KMS-11 (cell line): ENCODE measurements around the gene PRLR.

Source experiments
- H2AFZ ChIP-seq: fragments of 200-600 bp; sonication (generic); 2 replicates; pipeline ENCODE4 v1.6.1; 2016; ENCODE audit warnings: antibody characterized with exemption, mixed run types, low read depth
- H3K27ac ChIP-seq: fragments of 200-600 bp; sonication (generic); 2 replicates; pipeline ENCODE4 v1.6.1; 2016; ENCODE audit warnings: mild to moderate bottlenecking, mixed run types
- H3K27me3 ChIP-seq: fragments of 200-600 bp; sonication (generic); 2 replicates; pipeline ENCODE4 v1.6.1; 2017; ENCODE audit warnings: mild to moderate bottlenecking, low read depth, mixed run types, moderate library complexity; ENCODE audit not compliant: insufficient read depth
- H3K36me3 ChIP-seq: fragments of 200-600 bp; sonication (generic); 2 replicates; pipeline ENCODE4 v1.6.1; 2017; ENCODE audit warnings: mild to moderate bottlenecking, mixed run types; ENCODE audit not compliant: insufficient read depth
- H3K4me1 ChIP-seq: fragments of 200-600 bp; sonication (generic); 2 replicates; pipeline ENCODE4 v1.6.1; 2016; ENCODE audit warnings: mild to moderate bottlenecking, low read depth, mixed run types; ENCODE audit not compliant: poor library complexity, severe bottlenecking
- H3K4me2 ChIP-seq: fragments of 200-600 bp; sonication (generic); 2 replicates; pipeline ENCODE4 v1.7.0; 2016; ENCODE audit warnings: mild to moderate bottlenecking, mixed run types
- H3K4me3 ChIP-seq: fragments of 200-600 bp; sonication (generic); IDR thresholded peaks from 2 replicates; pipeline ENCODE4 v1.6.1; 2017; ENCODE audit warnings: low read depth, low read length, mixed read lengths; ENCODE audit not compliant: insufficient read depth
- H3K79me2 ChIP-seq: fragments of 200-600 bp; sonication (generic); 2 replicates; pipeline ENCODE4 v1.6.1; 2016; ENCODE audit warnings: low read depth, mixed run types; ENCODE audit not compliant: insufficient read depth
- H3K9ac ChIP-seq: fragments of 200-600 bp; sonication (generic); 2 replicates; pipeline ENCODE4 v1.6.1; 2016; ENCODE audit warnings: mild to moderate bottlenecking, mixed run types
- H4K20me1 ChIP-seq: fragments of 200-600 bp; sonication (generic); 2 replicates; pipeline ENCODE4 v1.6.1; 2016; ENCODE audit warnings: mild to moderate bottlenecking, mixed run types; ENCODE audit not compliant: insufficient read depth
- TF ChIP-seq, protein P1 (sequence below): fragments of 200-600 bp; sonication (generic); conservative IDR thresholded peaks from 2 replicates; pipeline ENCODE4 v1.6.1; 2017; ENCODE audit warnings: low read depth, mild to moderate bottlenecking, antibody characterized with exemption, low read length, moderate library complexity, mixed read lengths

The PRLR gene

DNA sequence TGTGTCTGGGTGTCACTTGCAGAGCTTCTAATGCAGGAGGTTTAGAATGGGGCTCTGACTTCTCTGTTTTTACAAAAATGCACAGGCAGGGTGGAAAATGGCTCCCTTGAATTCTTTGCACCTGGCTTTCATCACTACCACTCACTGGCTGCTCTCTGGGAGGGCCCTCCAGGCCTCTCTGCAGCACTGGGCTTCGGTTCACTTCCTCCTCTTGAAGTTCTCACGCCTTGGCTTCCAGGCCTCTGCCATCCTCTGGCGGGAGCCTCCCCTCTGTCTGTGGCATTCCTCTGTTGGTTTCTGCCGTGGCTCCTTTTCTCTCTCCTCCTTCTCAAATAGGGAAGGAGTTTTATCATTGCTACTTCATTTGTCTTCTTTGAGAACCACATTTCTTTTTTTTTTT lies 2.8 kb upstream of the PRLR start:
- H4K20me1 ChIP-seq, result no peaks in the 10 kb centered on the region
- TF ChIP-seq, protein P1, sequence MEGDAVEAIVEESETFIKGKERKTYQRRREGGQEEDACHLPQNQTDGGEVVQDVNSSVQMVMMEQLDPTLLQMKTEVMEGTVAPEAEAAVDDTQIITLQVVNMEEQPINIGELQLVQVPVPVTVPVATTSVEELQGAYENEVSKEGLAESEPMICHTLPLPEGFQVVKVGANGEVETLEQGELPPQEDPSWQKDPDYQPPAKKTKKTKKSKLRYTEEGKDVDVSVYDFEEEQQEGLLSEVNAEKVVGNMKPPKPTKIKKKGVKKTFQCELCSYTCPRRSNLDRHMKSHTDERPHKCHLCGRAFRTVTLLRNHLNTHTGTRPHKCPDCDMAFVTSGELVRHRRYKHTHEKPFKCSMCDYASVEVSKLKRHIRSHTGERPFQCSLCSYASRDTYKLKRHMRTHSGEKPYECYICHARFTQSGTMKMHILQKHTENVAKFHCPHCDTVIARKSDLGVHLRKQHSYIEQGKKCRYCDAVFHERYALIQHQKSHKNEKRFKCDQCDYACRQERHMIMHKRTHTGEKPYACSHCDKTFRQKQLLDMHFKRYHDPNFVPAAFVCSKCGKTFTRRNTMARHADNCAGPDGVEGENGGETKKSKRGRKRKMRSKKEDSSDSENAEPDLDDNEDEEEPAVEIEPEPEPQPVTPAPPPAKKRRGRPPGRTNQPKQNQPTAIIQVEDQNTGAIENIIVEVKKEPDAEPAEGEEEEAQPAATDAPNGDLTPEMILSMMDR, result no peak
- H3K79me2 ChIP-seq, result no peaks in the 10 kb centered on the region

DNA sequence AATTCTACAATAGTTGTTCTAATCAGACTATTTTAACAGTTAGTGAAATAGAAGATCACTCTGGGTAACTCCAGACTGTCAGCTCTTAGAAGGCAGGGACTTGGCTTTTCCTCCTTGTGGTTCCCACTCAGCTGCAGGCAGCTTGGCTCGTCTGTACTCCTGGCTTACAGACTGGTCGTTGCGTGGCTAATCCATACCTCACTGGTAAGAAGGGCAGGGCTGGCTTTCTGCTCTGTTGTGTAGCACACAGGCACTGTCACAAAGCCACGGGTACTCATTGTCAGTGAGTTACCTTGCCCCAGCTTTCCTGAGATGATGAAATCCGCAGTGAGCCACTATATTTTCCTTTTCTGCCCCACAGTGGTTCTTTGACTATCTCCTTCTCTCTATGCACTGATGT lies 1.8 kb upstream of the PRLR start:
- Histone ChIP-seq H3K9ac (no peak overlapping the region), H4K20me1 (no peaks in the 10 kb centered on the region), H3K27ac (no peak overlapping the region), H3K4me2 (no peak overlapping the region), H3K79me2 (no peaks in the 10 kb centered on the region), H3K4me1 (peaks cover 9% of the 10 kb centered on the region), H3K36me3 (no peaks in the 10 kb centered on the region), H3K27me3 (no peaks in the 10 kb centered on the region), H3K4me3 (no peak overlapping the region), H2AFZ (no peak overlapping the region)
- TF ChIP-seq, protein P1, result no peak

More for the DNA sequence above, 2.8 kb upstream of the PRLR start:
- Histone ChIP-seq H3K4me2 (no peak overlapping the region), H3K9ac (no peak overlapping the region), H3K4me3 (no peak overlapping the region), H3K27me3 (no peaks in the 10 kb centered on the region), H3K36me3 (no peaks in the 10 kb centered on the region), H2AFZ (no peak overlapping the region), H3K27ac (no peak overlapping the region), H3K4me1 (peaks cover 9% of the 10 kb centered on the region)

DNA sequence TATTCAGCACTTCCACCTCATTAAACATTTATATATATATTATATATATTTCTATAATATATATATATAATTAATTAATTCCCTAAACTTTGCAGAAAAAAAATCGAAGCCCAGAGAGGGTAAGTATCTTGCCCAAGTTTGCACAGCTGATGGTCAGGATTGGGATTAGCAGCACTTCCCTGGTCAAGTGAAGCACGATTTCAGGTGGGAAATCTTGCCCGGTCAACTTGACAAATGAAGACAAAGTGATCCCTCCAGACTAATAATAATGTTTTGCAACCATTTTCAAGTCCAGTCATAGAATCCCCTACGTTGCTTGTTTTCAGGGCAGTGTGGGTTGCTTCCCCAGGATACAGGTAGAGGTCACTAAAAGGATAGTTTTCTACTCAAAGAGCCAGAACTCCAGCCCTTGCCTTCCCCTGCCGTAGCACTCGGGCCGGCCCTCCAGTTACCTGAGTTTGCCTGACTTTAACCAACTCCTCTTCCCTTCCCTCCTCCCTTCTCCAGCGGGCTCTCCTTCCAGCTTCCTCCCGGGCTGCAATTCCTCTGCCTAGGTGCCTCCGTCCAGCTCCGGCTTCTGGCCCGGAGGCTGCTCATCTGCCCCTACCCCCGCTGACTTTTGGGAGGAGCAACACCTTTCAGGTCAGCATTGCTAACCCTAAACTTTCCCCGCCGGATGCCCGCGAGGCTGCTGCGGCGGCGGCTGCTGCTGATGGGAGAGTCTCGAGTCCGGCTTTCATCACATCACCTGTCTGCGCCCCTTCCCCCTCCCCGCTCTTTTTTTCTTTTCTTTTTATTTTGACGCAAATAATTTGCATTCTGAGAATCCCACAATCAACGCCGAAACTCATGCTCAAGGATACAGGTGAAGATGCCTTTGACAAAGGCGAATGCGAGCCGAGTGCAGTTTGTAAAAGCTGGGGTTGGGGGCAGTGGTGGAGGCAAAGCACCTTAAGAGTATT lies 930 bp downstream of the PRLR start:
- no peak overlapping the region for H3K27ac ChIP-seq
- no peak overlapping the region for H3K9ac ChIP-seq

DNA sequence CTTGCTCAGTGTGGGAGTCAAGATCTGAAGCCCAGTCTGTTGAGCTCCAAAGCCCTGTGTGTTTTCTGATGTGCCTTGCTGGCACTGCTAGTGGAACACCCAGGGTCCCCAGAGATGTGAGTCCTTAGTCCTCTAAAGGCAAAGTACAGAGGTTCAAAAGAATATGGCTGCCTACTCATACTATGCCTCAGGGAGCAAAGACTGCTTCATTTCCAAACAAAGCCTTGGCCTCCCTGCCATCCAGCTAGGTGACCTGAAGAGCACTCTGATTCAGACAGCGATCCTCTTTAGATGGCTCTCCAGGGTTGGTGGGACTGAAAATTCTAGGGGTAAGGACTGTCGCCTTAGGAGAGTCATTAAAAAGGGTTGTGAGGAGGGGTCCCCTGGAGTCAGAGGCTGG lies 2.0 kb downstream of the PRLR start:
- Histone ChIP-seq H3K9ac (no peak overlapping the region), H3K79me2 (no peaks in the 10 kb centered on the region), H3K36me3 (no peaks in the 10 kb centered on the region), H3K4me3 (no peak overlapping the region), H3K27ac (no peak overlapping the region), H2AFZ (no peak overlapping the region), H4K20me1 (no peaks in the 10 kb centered on the region), H3K4me1 (peaks cover 9% of the 10 kb centered on the region), H3K27me3 (no peaks in the 10 kb centered on the region), H3K4me2 (no peak overlapping the region)
- TF ChIP-seq, protein P1, result no peak

More for the DNA sequence above, 930 bp downstream of the PRLR start:
- no peaks in the 10 kb centered on the region for H3K36me3 ChIP-seq
- no peaks in the 10 kb centered on the region for H3K27me3 ChIP-seq
- H2AFZ ChIP-seq, result peak overlapping the region; percentile 81
- H3K79me2 ChIP-seq, result no peaks in the 10 kb centered on the region
- H3K4me1 ChIP-seq, result peaks cover 9% of the 10 kb centered on the region
- no peak overlapping the region for H3K4me3 ChIP-seq
- peak overlapping the region; percentile 57 for H3K4me2 ChIP-seq
- TF ChIP-seq, protein P1, result no peak; the same call in 1 of the 2 replicates
- no peaks in the 10 kb centered on the region for H4K20me1 ChIP-seq
